Hepatocyte (in vitro differentiated cells): ENCODE results near the gene SPATA32. TPM values are rescaled to one million over a fixed set of nuclear protein-coding genes. Genes with fewer than 3 reads are reported as not detected.
A peak's percentile ranks its signal among the peaks of the same experiment; 100 is the strongest.

ENCODE experiments used
- DNase-seq: peaks from one replicate; pipeline ENCODE4 v3.0.0-alpha.2; 2016; ENCODE audit warnings: low spot score
- H2AFZ ChIP-seq: fragments of 200-600 bp; sonication (generic); 2 replicates; pipeline ENCODE4 v1.6.0; 2016; ENCODE audit warnings: antibody characterized with exemption, mild to moderate bottlenecking
- H3K27ac ChIP-seq: fragments of 200-600 bp; sonication (generic); 2 replicates; pipeline ENCODE4 v1.5.1; 2016; ENCODE audit warnings: mild to moderate bottlenecking
- H3K27me3 ChIP-seq: fragments of 200-600 bp; sonication (generic); 2 replicates; pipeline ENCODE4 v1.6.1; 2016
- H3K36me3 ChIP-seq: fragments of 200-600 bp; sonication (generic); replicated peaks from 2 replicates; pipeline ENCODE4 v1.5.1; 2016; ENCODE audit warnings: low read depth; ENCODE audit not compliant: insufficient read depth
- H3K4me1 ChIP-seq: fragments of 200-600 bp; sonication (generic); 2 replicates; pipeline ENCODE4 v1.5.1; 2016; ENCODE audit warnings: mild to moderate bottlenecking, moderate library complexity; ENCODE audit not compliant: insufficient read depth
- H3K4me2 ChIP-seq: fragments of 200-600 bp; sonication (generic); 2 replicates; pipeline ENCODE4 v1.6.0; 2016
- H3K4me3 ChIP-seq: fragments of 200-600 bp; sonication (generic); 2 replicates; pipeline ENCODE4 v1.5.1; 2016; ENCODE audit warnings: mild to moderate bottlenecking
- H3K79me2 ChIP-seq: fragments of 200-600 bp; sonication (generic); 2 replicates; pipeline ENCODE4 v1.6.0; 2017; ENCODE audit warnings: mild to moderate bottlenecking
- H3K9me2 ChIP-seq: fragments of 200-600 bp; sonication (generic); replicated peaks from 2 replicates; pipeline ENCODE4 v1.6.0; 2017; ENCODE audit warnings: mild to moderate bottlenecking; ENCODE audit not compliant: insufficient read depth
- H3K9me3 ChIP-seq: fragments of 200-600 bp; sonication (generic); 2 replicates; pipeline ENCODE4 v1.5.1; 2016; ENCODE audit warnings: low read depth, mild to moderate bottlenecking
- H4K20me1 ChIP-seq: fragments of 200-600 bp; sonication (generic); 2 replicates; pipeline ENCODE4 v1.6.0; 2016; ENCODE audit warnings: mild to moderate bottlenecking; ENCODE audit not compliant: insufficient read depth, poor library complexity, severe bottlenecking
- EZH2 ChIP-seq: fragments of 200-600 bp; sonication (generic); IDR thresholded peaks from 2 replicates; pipeline ENCODE4 v1.6.1; 2016; ENCODE audit warnings: antibody characterized with exemption, mild to moderate bottlenecking, borderline replicate concordance
- EZH2phosphoT487 ChIP-seq: fragments of 200-600 bp; sonication (generic); IDR thresholded peaks from one replicate; pipeline ENCODE4 v1.6.1; 2018; ENCODE audit warnings: antibody characterized with exemption, mild to moderate bottlenecking, low read depth, moderate library complexity; ENCODE audit not compliant: unreplicated experiment, severe bottlenecking
- WGBS: methylation state at CpG from one replicate; pipeline ENCODE4 v1.1.6; 2016; ENCODE audit warnings: low lambda C conversion rate; ENCODE audit errors: missing lambda C conversion rate; 5-methylcytosine and 5-hydroxymethylcytosine counted together
- polyA plus RNA-seq: library from polyadenylated mRNA; unstranded; fragments of >200 nt; fragmentation: Nextera tagmentation; extraction: Ambion mirVana; gene quantifications from 2 replicates; pipeline ENCODE4 v1.2.1, GENCODE V29; 2016
- total RNA-seq: library from RNA; depleted of rRNA; stranded (reverse); fragments of >200 nt; gene quantifications from 2 replicates; pipeline ENCODE4 v1.2.3, GENCODE V29; 2014
- TF ChIP-seq, protein P1 (sequence below): fragments of 200-600 bp; sonication (generic); IDR thresholded peaks from 2 replicates; pipeline ENCODE4 v1.5.1; 2016; ENCODE audit warnings: antibody characterized with exemption, mild to moderate bottlenecking; ENCODE audit not compliant: poor library complexity

Gene SPATA32
- total and polyA plus RNA-seq, 2 experiments from 2014 or later: 0.31 TPM; not detected in 1

DNA sequence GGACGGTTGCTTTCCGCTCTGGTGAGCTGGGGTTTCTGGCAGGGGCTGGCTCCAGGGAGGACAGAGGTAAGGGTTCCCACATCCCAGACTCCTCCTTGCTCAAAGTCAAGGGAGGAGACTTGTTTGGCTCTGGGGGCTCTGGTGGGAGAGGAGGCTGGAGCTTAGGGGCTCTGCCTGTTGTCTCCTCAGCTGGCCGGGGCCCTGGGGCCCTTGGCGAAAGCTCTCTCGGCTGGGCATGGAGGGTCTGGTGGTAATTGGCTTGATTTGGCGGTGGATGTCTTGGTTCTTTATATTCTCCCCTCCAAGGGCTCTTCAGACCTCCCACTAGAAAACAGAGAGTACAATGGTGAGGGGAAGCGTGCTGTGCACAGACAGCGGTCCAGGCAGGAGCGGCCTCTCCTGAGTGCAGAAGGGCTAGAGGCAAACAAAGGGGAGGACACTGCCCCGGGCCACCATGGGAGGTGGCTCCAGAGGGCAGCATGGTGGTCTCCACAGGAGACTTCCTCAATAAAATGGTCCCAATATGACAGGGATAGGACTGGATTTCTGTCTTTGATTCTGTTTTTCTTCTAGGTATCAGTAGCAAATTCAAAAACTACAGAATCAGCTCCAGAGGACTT is 5.7 kb upstream of the SPATA32 start:
- WGBS: 95% methylated on average over 10 of the region's 10 CpGs
- no peaks in the 10 kb centered on the region for H4K20me1 ChIP-seq

DNA sequence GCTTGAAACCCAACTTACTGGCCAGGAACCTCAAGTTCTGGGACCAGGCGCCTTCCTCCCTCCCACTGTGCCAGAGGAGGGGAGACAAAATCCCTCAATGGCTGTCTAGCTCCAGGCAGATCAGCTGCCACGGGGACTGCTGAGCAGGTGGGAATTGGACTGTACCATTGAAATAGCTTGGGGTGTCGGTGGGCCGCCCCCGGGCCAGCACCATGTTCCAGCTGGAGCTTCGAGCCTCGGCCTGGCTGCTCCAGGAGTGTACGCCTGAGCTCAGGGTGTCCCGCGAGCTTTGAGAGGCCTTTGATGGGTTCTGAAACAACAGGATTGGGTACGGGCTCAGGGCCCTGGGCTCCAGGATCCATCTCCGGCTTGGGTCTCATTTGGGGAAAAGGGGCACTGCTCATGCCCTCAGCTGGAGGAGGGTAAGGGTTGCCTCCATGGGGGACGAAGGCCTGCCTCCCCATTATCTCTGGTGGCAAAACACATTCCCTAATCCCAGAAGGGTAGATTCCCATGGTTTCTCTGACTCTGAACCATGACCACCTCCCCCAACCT is 4.6 kb upstream of the SPATA32 start:
- Histone ChIP-seq H3K4me3 (no peak overlapping the region), H3K4me1 (peaks cover 17% of the 10 kb centered on the region), H3K79me2 (no peaks in the 10 kb centered on the region), H3K36me3 (no peaks in the 10 kb centered on the region), H2AFZ (no peak overlapping the region), H3K4me2 (no peak overlapping the region), H3K27me3 (no peaks in the 10 kb centered on the region), H3K27ac (peak overlapping the region; percentile 83), H4K20me1 (no peaks in the 10 kb centered on the region), H3K9me3 (no peaks in the 10 kb centered on the region), H3K9me2 (no peaks in the 10 kb centered on the region)
- DNase-seq: no peak
- TF ChIP-seq EZH2 (no peak), EZH2phosphoT487 (no peak)
- TF ChIP-seq, protein P1, sequence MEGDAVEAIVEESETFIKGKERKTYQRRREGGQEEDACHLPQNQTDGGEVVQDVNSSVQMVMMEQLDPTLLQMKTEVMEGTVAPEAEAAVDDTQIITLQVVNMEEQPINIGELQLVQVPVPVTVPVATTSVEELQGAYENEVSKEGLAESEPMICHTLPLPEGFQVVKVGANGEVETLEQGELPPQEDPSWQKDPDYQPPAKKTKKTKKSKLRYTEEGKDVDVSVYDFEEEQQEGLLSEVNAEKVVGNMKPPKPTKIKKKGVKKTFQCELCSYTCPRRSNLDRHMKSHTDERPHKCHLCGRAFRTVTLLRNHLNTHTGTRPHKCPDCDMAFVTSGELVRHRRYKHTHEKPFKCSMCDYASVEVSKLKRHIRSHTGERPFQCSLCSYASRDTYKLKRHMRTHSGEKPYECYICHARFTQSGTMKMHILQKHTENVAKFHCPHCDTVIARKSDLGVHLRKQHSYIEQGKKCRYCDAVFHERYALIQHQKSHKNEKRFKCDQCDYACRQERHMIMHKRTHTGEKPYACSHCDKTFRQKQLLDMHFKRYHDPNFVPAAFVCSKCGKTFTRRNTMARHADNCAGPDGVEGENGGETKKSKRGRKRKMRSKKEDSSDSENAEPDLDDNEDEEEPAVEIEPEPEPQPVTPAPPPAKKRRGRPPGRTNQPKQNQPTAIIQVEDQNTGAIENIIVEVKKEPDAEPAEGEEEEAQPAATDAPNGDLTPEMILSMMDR: no peak
- 95% methylated on average over 13 of the region's 13 CpGs for WGBS

More for the DNA sequence above, 5.7 kb upstream of the SPATA32 start:
- no peak overlapping the region for H3K27ac ChIP-seq
- no peaks in the 10 kb centered on the region for H3K79me2 ChIP-seq
- no peaks in the 10 kb centered on the region for H3K36me3 ChIP-seq
- H2AFZ ChIP-seq: no peak overlapping the region
- no peaks in the 10 kb centered on the region for H3K9me2 ChIP-seq
- H3K27me3 ChIP-seq: no peaks in the 10 kb centered on the region
- DNase-seq: no peak
- TF ChIP-seq EZH2: no peak
- no peak overlapping the region for H3K4me3 ChIP-seq
- no peak overlapping the region for H3K4me2 ChIP-seq
- no peaks in the 10 kb centered on the region for H3K9me3 ChIP-seq
- H3K4me1 ChIP-seq: peaks cover 13% of the 10 kb centered on the region

DNA sequence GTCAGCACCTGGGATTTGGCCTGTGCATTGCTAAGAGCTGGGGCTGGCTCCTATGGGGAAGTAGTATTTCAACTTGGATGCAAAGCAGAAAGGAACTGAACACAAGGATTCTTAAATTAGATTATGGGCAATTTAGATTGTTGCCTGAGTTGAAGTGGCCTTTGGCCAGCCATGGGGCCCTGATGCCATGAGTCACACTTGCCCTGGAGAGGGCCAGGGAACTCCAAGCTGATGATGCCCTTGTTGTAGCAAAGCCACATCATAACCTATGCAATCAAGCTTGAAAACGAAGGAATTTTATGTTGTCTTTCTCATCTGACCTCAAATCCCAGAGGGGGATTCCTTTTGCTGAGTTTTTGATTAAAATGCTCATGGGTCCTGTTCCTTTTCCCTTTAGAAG is 3.9 kb upstream of the SPATA32 start:
- Histone ChIP-seq H3K9me3 (no peaks in the 10 kb centered on the region), H2AFZ (no peak overlapping the region), H4K20me1 (no peaks in the 10 kb centered on the region), H3K9me2 (no peaks in the 10 kb centered on the region), H3K27me3 (no peaks in the 10 kb centered on the region), H3K4me2 (no peak overlapping the region), H3K4me3 (no peak overlapping the region), H3K79me2 (no peaks in the 10 kb centered on the region), H3K36me3 (no peaks in the 10 kb centered on the region), H3K27ac (peak overlapping the region; percentile 83), H3K4me1 (peaks cover 17% of the 10 kb centered on the region)
- 78% methylated on average over 1 of the region's 1 CpG for WGBS
- TF ChIP-seq, protein P1: no peak
- TF ChIP-seq EZH2 (no peak), EZH2phosphoT487 (no peak)
- peak; percentile 68 for DNase-seq

DNA sequence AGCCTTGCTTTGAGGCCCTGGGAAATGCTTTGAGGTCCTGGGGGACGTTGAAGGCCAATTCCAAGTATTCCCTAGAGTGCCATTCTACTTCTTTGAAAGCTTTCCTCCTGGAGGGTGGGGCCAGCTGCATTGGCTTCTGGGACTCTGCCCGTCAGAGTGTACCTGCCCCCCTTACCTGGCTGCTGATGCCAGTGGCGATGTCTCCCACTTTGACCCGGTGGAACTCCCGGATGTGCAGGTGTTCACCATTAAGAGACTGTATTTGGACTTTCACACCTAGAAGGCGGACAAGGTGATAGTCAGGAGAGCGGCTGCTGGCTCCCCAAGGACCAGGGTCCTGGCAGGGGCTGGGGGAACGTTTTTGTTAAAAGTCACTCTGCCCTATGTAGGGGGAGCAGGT is 3.1 kb upstream of the SPATA32 start:
- peaks cover 17% of the 10 kb centered on the region for H3K4me1 ChIP-seq
- H3K4me2 ChIP-seq: no peak overlapping the region
- H3K9me2 ChIP-seq: no peaks in the 10 kb centered on the region
- no peaks in the 10 kb centered on the region for H3K79me2 ChIP-seq
- H3K4me3 ChIP-seq: no peak overlapping the region
- H2AFZ ChIP-seq: no peak overlapping the region
- no peaks in the 10 kb centered on the region for H3K36me3 ChIP-seq
- no peak for DNase-seq
- TF ChIP-seq, protein P1: no peak
- TF ChIP-seq EZH2 (no peak), EZH2phosphoT487 (no peak)
- no peaks in the 10 kb centered on the region for H4K20me1 ChIP-seq
- no peaks in the 10 kb centered on the region for H3K9me3 ChIP-seq
- no peaks in the 10 kb centered on the region for H3K27me3 ChIP-seq
- peak overlapping the region; percentile 74 for H3K27ac ChIP-seq
- WGBS: 91% methylated on average over 8 of the region's 8 CpGs
